Activated T-cell treated with anti-CD3 and anti-CD28 coated beads, Interleukin-2, amount 50 U/mL, for 24 hours (primary cell): Measurements from ENCODE around the gene DHRS9.
"Not testable (repeated sequence)": the region's sequence is repeated elsewhere in the genome, so short reads cannot be mapped to it uniquely, and the experiment has no call there.

Source experiments
- DNase-seq: peaks from one replicate; pipeline ENCODE4 v3.0.0-alpha.2; 2020
- H3K27ac Mint-ChIP-seq: 2 replicates; pipeline ENCODE4 v1.8.0; 2020; ENCODE audit warnings: mild to moderate bottlenecking, mixed read lengths
- H3K27me3 Mint-ChIP-seq: 2 replicates; pipeline ENCODE4 v1.8.0; 2020; ENCODE audit warnings: mixed read lengths
- H3K36me3 Mint-ChIP-seq: 2 replicates; pipeline ENCODE4 v1.8.0; 2020; ENCODE audit warnings: low read depth, mixed read lengths
- H3K4me1 Mint-ChIP-seq: 2 replicates; pipeline ENCODE4 v1.8.0; 2020; ENCODE audit warnings: low read depth, mixed read lengths
- H3K4me3 Mint-ChIP-seq: 2 replicates; pipeline ENCODE4 v1.8.0; 2020; ENCODE audit warnings: mild to moderate bottlenecking, moderate library complexity, mixed read lengths
- H3K9me3 Mint-ChIP-seq: 2 replicates; pipeline ENCODE4 v1.8.0; 2020; ENCODE audit warnings: mixed read lengths

DHRS9 gene

GRCh38 chr2:169119123-169119760, 49.9 kb downstream of the DHRS9 start:
- H3K27me3 Mint-ChIP-seq, result peaks cover 10% of the 10 kb centered on the region
- H3K4me3 Mint-ChIP-seq, result no peak overlapping the region
- H3K27ac Mint-ChIP-seq, result no peak overlapping the region
- peaks cover 4% of the 10 kb centered on the region for H3K4me1 Mint-ChIP-seq
- DNase-seq, result no peak
- H3K9me3 Mint-ChIP-seq, result no peaks in the 10 kb centered on the region
- H3K36me3 Mint-ChIP-seq, result no peaks in the 10 kb centered on the region

DNA sequence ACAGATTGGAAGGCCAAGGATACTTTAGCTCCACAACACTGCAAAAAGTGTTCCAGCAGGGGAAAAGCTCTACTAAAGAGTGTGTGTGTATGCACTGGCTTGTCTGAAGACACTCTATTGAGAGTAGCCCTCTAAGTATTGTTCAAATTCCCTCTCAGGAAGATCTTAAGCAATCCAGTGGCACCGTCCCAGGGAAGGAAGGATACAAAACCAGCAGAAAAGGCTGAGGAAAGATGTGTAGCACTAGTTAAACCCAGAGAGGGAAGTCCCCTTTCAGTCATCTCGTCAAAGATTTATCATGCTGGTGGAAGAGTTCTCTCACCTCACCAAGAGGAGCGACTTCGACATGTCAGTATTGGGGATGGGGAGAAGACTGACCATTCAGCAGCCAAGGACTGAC, 50.5 kb downstream of the DHRS9 start:
- H3K9me3 Mint-ChIP-seq, result no peaks in the 10 kb centered on the region
- H3K36me3 Mint-ChIP-seq, result no peaks in the 10 kb centered on the region
- H3K27me3 Mint-ChIP-seq, result peaks cover 10% of the 10 kb centered on the region
- DNase-seq, result no peak
- no peak overlapping the region for H3K4me3 Mint-ChIP-seq
- H3K4me1 Mint-ChIP-seq, result peaks cover 4% of the 10 kb centered on the region
- H3K27ac Mint-ChIP-seq, result no peak overlapping the region

GRCh38 chr2:169129703-169130243, 60.4 kb downstream of the DHRS9 start:
- Mint-ChIP-seq H3K9me3 (no peaks in the 10 kb centered on the region), H3K4me3 (no peak overlapping the region), H3K27ac (no peak overlapping the region), H3K36me3 (no peaks in the 10 kb centered on the region), H3K4me1 (peaks cover 2% of the 10 kb centered on the region), H3K27me3 (no peaks in the 10 kb centered on the region)
- no peak for DNase-seq

DNA sequence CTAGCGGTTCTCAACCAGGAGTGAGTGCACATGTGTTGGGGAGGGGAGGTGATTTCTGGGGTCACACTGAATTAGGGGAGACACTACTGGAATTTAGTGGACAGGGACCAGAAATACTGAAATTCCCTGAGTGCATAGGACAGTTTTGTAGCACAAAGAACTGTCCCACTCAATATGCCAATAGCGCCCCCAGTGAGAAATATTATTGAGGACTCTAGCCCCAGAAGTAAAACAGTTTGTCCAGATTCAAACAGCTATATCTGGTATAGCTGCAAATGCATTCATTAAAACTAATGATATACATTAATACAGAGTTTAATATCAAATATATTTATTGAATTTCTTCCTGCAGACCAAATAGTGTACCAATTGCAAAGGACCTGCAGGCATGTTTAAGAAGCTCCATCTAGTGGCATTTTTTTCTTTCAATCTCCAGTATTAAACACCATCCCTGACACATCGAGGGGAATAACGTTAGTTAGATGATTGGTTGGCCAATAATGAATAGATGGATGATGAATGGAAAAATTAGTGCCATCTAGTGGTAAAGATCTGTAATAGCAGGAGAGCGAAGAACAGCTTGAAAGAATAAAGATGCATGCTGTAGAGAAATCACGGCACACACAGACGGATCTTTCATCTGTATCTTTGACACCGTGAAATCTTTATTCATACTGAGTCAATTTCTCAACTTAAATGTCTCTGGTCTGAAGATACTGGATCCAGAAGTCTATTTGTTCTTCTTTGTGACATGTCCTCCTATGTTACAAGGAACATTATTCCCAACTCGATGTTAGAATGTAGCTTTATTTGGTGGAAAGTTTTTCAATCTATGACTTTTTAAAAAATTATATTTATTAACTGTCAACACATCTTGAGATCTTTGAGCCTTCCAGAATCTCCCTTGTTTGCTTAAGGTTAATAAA, 62.5 kb downstream of the DHRS9 start:
- H3K9me3 Mint-ChIP-seq, result no peaks in the 10 kb centered on the region
- H3K27me3 Mint-ChIP-seq, result no peaks in the 10 kb centered on the region
- no peak overlapping the region for H3K4me3 Mint-ChIP-seq
- DNase-seq, result no peak
- no peak overlapping the region for H3K27ac Mint-ChIP-seq
- no peaks in the 10 kb centered on the region for H3K36me3 Mint-ChIP-seq
- peaks cover 2% of the 10 kb centered on the region for H3K4me1 Mint-ChIP-seq

GRCh38 chr2:169134272-169134671, 64.9 kb downstream of the DHRS9 start:
- DNase-seq, H3K4me3 Mint-ChIP-seq, H3K36me3 Mint-ChIP-seq, H3K27me3 Mint-ChIP-seq, H3K4me1 Mint-ChIP-seq, H3K27ac Mint-ChIP-seq, H3K9me3 Mint-ChIP-seq: not testable (repeated sequence)

- H3K36me3 Mint-ChIP-seq, H3K27me3 Mint-ChIP-seq, H3K4me1 Mint-ChIP-seq, DNase-seq, H3K27ac Mint-ChIP-seq, H3K4me3 Mint-ChIP-seq, H3K9me3 Mint-ChIP-seq: not testable (repeated sequence)
Observed at GRCh38 chr2:169136428-169136827, 67.1 kb downstream of the DHRS9 start.

- DNase-seq, result no peak
Observed at GRCh38 chr2:169136885-169137534, 67.6 kb downstream of the DHRS9 start.

GRCh38 chr2:169137924-169138323, 68.6 kb downstream of the DHRS9 start:
- Mint-ChIP-seq H3K4me3 (no peak overlapping the region), H3K36me3 (no peaks in the 10 kb centered on the region), H3K27me3 (no peaks in the 10 kb centered on the region), H3K9me3 (no peaks in the 10 kb centered on the region), H3K27ac (no peak overlapping the region), H3K4me1 (peaks cover 2% of the 10 kb centered on the region)
- DNase-seq, result no peak

More at GRCh38 chr2:169136885-169137534, 67.6 kb downstream of the DHRS9 start:
- H3K27ac Mint-ChIP-seq, result no peak overlapping the region
- H3K36me3 Mint-ChIP-seq, result no peaks in the 10 kb centered on the region
- no peaks in the 10 kb centered on the region for H3K9me3 Mint-ChIP-seq
- H3K4me1 Mint-ChIP-seq, result no peaks in the 10 kb centered on the region
- no peaks in the 10 kb centered on the region for H3K27me3 Mint-ChIP-seq
- H3K4me3 Mint-ChIP-seq, result no peak overlapping the region

DNA sequence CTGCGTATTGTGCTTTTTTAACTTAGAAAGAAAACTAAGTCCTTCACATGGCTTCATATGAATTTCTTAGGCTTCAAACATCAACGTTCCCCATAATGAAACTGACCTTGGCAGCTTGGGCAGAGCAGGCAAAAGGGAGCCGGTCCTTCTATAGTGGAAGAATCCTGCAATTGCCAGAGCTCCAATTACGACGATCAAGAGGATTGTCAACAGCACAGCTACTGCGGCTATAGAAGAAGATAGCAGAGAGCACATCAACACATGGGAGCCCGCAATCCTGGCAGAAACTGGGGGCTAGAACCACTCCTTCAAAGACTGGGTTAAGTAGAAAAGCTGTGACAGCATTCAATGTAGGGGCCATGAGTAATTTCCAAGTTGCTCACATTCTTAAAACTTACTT, 69.8 kb downstream of the DHRS9 start:
- H3K4me3 Mint-ChIP-seq, result no peak overlapping the region
- H3K36me3 Mint-ChIP-seq, result no peaks in the 10 kb centered on the region
- no peaks in the 10 kb centered on the region for H3K27me3 Mint-ChIP-seq
- H3K4me1 Mint-ChIP-seq, result peaks cover 2% of the 10 kb centered on the region
- H3K27ac Mint-ChIP-seq, result no peak overlapping the region
- no peaks in the 10 kb centered on the region for H3K9me3 Mint-ChIP-seq
- no peak for DNase-seq

DNA sequence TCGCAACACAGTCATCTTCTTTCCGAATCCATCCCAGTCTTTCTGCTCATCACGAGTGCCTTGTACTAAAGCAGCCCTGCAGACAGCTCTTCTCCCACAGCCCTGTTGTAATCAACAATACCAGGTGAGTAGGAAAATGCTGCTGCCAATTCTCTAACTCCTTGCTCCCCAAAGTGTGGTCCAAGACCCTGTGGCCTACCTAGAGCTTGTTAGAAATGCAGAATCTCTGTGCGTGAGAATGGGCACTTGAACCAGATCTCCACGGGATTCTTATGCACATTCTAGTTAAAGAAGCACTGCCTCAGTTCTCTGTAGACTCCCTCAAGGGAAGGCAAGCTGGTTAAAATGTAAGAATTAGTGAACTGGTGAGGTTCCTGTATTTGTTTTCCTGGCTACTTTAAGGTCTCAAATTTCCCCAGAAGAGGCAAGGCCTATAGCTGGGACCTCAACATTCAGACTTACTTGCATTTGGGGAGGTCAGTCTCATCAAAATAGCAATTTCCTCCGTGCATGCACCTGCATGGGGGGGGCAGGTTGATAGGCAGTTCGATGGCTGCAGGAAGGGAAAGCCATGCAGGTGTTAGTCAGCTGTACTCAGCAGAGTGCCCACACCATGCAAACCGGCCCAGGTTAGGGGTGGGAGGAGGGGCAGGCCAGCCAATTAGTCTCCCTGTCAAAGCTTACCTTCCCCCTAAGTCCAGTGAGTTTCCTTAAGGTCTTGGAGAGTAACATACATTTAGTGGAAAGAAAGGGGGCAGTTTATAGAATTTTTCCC, 70.8 kb downstream of the DHRS9 start:
- Mint-ChIP-seq H3K4me1 (peaks cover 2% of the 10 kb centered on the region), H3K36me3 (no peaks in the 10 kb centered on the region), H3K27me3 (no peaks in the 10 kb centered on the region)

DNA sequence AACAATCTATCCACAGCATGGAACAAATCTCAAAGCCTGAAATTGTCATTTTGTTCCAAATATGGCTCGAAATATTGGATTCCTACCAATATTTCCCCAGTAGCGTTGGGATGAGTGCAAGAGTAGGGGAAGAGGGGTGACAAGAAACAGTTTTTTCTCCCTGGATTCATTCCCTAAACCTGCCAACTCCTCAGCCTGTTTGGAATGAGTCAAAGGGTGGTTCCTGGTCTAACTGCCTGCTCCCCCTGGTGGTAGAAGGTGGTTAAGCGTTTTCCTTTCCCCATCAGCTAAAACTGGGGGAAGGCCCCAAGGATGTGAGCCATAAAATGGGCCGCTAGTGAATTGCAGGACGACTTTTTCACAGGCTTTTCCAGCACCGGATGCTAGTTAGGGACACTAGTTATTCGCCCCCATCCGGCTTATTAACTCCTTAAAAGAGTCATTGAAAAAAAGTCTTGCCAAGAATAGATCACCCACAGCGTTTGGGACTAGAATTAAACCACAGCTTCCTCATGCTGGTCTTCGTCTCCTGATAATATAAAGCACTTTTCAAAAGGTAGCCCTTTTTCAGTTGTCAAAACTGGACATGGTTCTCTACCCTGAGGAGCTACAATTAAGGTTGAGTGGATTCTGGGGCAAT, 72.5 kb downstream of the DHRS9 start:
- peaks cover 2% of the 10 kb centered on the region for H3K4me1 Mint-ChIP-seq
- no peaks in the 10 kb centered on the region for H3K27me3 Mint-ChIP-seq
- H3K27ac Mint-ChIP-seq, result no peak overlapping the region
- H3K36me3 Mint-ChIP-seq, result no peaks in the 10 kb centered on the region
- no peaks in the 10 kb centered on the region for H3K9me3 Mint-ChIP-seq
- DNase-seq, result peak; percentile 52
- no peak overlapping the region for H3K4me3 Mint-ChIP-seq

More for the DNA sequence above, 70.8 kb downstream of the DHRS9 start:
- no peak for DNase-seq
- Mint-ChIP-seq H3K4me3 (no peak overlapping the region), H3K9me3 (no peaks in the 10 kb centered on the region), H3K27ac (no peak overlapping the region)

DNA sequence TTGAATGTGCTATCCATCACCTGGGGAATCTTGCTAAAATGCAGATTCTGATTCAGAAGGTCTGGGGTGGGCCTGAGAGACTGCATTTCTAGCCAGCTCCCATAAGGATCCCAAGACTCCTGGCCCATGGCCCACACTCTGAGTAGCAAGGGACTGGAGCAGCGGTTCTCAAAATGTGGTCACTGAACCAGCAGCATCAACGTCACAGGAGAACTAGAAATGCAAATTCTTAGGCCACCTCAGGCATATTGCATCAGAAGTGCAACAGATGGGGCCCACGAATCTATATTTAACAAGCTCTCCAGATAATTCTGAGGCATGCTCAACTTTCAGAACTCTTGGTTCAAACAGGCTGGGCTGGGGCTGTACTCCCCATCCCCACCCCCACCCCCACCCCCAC, 74.6 kb downstream of the DHRS9 start:
- Mint-ChIP-seq H3K4me3 (no peak overlapping the region), H3K27me3 (no peaks in the 10 kb centered on the region), H3K27ac (no peak overlapping the region), H3K9me3 (no peaks in the 10 kb centered on the region), H3K36me3 (no peaks in the 10 kb centered on the region), H3K4me1 (peaks cover 2% of the 10 kb centered on the region)
- DNase-seq, result no peak
